NT2/D1 (cell line): ENCODE measurements around the gene ZNF169.
"Not testable (repeated sequence)": the region's sequence is repeated elsewhere in the genome, so short reads cannot be mapped to it uniquely, and the experiment has no call there.

Experiments used
- DNase-seq: peaks from one replicate; pipeline ENCODE4 v3.0.0-alpha.2; 2011; ENCODE audit warnings: low read depth, low spot score
- H3K27me3 ChIP-seq: 2 replicates; pipeline ENCODE4 v1.6.0; 2011; ENCODE audit warnings: mild to moderate bottlenecking; ENCODE audit not compliant: insufficient read length, insufficient read depth
- H3K36me3 ChIP-seq: 2 replicates; pipeline ENCODE4 v1.6.1; 2011; ENCODE audit warnings: mild to moderate bottlenecking, low read length, mixed read lengths; ENCODE audit not compliant: insufficient read depth, insufficient read length
- H3K4me1 ChIP-seq: 2 replicates; pipeline ENCODE4 v1.5.1; 2011; ENCODE audit not compliant: insufficient read depth, insufficient read length
- H3K4me3 ChIP-seq: 2 replicates; pipeline ENCODE4 v1.5.1; 2011; ENCODE audit warnings: low read depth; ENCODE audit not compliant: insufficient read length
- H3K9ac ChIP-seq: 2 replicates; pipeline ENCODE4 v1.6.0; 2011; ENCODE audit warnings: low read depth; ENCODE audit not compliant: insufficient read length
- H3K9me3 ChIP-seq: 2 replicates; pipeline ENCODE4 v1.5.1; 2011; ENCODE audit warnings: mild to moderate bottlenecking, low read length; ENCODE audit not compliant: insufficient read depth
- SUZ12 ChIP-seq: IDR thresholded peaks from 2 replicates; pipeline ENCODE4 v1.6.1; 2011; ENCODE audit not compliant: insufficient read length, insufficient read depth; ENCODE audit errors: extremely low read depth
- YY1 ChIP-seq: IDR thresholded peaks from 2 replicates; pipeline ENCODE4 v1.6.1; 2011; ENCODE audit not compliant: insufficient read length, insufficient read depth
- ZNF274 ChIP-seq: IDR thresholded peaks from 2 replicates; pipeline ENCODE4 v1.6.1; 2011; ENCODE audit warnings: mild to moderate bottlenecking, low read depth, low read length

The ZNF169 gene

DNA sequence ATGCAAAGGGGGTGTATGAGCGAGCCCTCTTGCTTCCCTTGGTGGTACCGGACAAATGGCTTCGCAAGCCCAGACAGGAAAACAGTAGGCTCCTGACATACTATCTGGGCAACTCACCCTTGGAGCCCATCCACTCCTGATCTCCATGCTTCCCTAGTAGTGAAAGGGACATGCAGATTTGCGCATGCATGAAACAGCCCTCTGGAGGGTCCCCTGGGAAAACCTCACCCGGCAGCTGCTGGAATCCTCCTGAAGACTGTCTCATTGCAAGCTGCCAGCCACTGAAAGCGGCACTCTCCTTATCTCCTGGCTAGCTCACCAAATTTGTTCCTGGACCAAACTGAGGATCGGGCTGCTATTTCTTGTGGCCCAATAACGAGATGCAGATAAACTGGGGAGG, 10.2 kb downstream of the ZNF169 start:
- H3K9me3 ChIP-seq, result peaks cover 14% of the 10 kb centered on the region; the same call in 1 of the 2 replicates
- peaks cover 5% of the 10 kb centered on the region for H3K36me3 ChIP-seq
- no peak overlapping the region for H3K4me3 ChIP-seq
- TF ChIP-seq ZNF274, result no peak
- no peak for TF ChIP-seq SUZ12
- DNase-seq, result no peak
- no peaks in the 10 kb centered on the region for H3K4me1 ChIP-seq
- H3K27me3 ChIP-seq, result no peaks in the 10 kb centered on the region
- H3K9ac ChIP-seq, result no peak overlapping the region

GRCh38 chr9:94270009-94270408, 10.9 kb downstream of the ZNF169 start:
- H3K9me3 ChIP-seq, result peaks cover 14% of the 10 kb centered on the region; the same call in 1 of the 2 replicates
- DNase-seq, result no peak
- H3K4me3 ChIP-seq, result no peak overlapping the region
- no peak for TF ChIP-seq YY1
- TF ChIP-seq ZNF274, result no peak
- no peak for TF ChIP-seq SUZ12
- no peak overlapping the region for H3K9ac ChIP-seq
- no peaks in the 10 kb centered on the region for H3K27me3 ChIP-seq
- peaks cover 3% of the 10 kb centered on the region for H3K36me3 ChIP-seq
- no peaks in the 10 kb centered on the region for H3K4me1 ChIP-seq

- not testable (repeated sequence) for H3K9ac ChIP-seq, H3K4me3 ChIP-seq
These were observed 17.9 kb downstream of the ZNF169 start for GRCh38 chr9:94277029-94277428.

DNA sequence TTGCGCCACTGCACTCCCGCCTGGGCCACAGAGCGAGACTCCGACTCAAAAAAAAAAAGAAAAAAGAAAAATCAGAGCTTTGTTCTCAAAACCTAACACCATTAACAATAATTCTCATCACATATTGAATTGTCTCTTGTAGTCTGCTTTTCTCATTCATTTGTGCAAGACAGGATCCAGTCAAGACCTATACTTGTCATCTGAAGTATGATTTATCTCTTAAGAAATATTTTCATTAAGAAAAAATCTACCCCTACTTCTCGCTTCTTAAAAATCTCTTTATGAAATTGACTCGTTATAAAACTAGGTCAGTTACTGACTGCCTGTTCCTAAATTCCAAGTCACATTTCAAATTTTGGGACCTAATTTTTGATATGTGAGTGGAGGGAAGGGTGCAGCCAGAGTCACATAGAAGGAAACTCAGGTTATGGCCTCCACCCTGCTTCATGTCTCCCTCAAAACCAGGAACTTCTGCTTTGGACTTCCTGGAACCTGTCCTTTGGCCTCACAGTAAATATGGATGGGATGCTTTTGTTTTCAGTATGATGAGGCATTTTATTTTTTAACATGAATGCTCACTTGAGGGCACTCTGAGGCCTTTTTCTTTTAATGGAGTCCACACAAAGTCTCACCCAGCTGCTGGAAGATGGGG, 18.9 kb downstream of the ZNF169 start:
- no peaks in the 10 kb centered on the region for H3K27me3 ChIP-seq
- H3K36me3 ChIP-seq, result peaks cover 25% of the 10 kb centered on the region
- H3K4me1 ChIP-seq, result no peaks in the 10 kb centered on the region
- TF ChIP-seq YY1 (no peak), SUZ12 (no peak), ZNF274 (no peak)
- H3K9ac ChIP-seq, result no peak overlapping the region
- DNase-seq, result no peak
- no peak overlapping the region for H3K4me3 ChIP-seq
- peaks cover 29% of the 10 kb centered on the region for H3K9me3 ChIP-seq

More at GRCh38 chr9:94277029-94277428, 17.9 kb downstream of the ZNF169 start:
- not testable (repeated sequence) for DNase-seq, H3K27me3 ChIP-seq, H3K4me1 ChIP-seq
- Histone ChIP-seq H3K9me3 (peaks cover 29% of the 10 kb centered on the region), H3K36me3 (peaks cover 25% of the 10 kb centered on the region)

DNA sequence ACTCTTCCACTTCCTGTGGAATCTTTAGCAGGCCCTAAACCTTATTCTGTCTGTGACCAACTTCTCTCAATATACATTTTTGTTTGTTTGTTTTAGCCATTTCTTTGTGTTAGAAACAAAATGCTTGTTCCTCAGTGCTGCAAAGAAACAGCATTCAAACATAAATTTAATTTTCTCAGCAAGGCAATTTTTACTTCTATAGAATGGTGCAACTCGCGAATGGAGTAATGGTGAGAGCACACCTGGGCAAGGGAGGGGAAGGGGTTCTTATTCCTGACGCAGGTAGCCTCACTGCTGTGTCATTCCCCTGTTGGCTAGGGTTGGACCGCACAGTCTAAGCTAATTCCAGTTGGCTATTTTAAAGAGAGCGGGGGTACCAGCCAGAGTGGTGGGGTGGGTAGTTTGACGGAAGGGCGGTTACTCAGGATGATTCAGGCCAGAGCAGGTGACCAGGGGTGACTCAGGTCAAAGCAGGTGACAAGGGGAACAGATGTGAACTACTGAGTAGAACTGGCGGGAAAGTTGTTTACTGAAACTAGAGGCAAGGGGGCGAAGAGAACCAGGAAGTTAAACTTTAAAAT, 21.4 kb downstream of the ZNF169 start:
- no peak for TF ChIP-seq SUZ12
- TF ChIP-seq YY1, result no peak
- TF ChIP-seq ZNF274, result no peak
- DNase-seq, result no peak
- no peaks in the 10 kb centered on the region for H3K4me1 ChIP-seq
- H3K9me3 ChIP-seq, result peaks cover 29% of the 10 kb centered on the region
- H3K27me3 ChIP-seq, result no peaks in the 10 kb centered on the region
- H3K9ac ChIP-seq, result no peak overlapping the region
- H3K4me3 ChIP-seq, result no peak overlapping the region
- peaks cover 25% of the 10 kb centered on the region for H3K36me3 ChIP-seq

DNA sequence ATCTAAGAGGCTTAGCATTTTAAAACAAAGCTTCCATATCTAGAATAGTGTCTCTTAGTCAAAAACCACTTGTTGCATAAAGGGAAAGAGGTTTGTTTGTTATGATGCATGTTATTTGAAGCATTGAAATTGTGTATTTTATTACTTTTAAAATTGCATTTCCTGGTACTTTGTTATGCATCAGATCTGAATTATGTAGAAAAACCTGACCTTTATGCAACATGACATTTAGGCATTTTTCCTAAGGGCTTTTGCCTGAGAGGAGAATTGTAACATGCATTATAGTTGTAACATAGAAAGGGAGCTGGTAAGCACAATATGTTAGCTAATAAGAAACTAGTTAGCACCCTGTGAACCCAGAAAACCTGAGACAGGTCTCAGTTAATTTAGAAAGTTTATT, 22.0 kb downstream of the ZNF169 start:
- DNase-seq, result no peak
- H3K36me3 ChIP-seq, result peaks cover 25% of the 10 kb centered on the region
- H3K4me1 ChIP-seq, result no peaks in the 10 kb centered on the region
- TF ChIP-seq YY1 (no peak), ZNF274 (no peak), SUZ12 (no peak)
- no peak overlapping the region for H3K4me3 ChIP-seq
- H3K9me3 ChIP-seq, result peaks cover 29% of the 10 kb centered on the region
- H3K27me3 ChIP-seq, result no peaks in the 10 kb centered on the region
- no peak overlapping the region for H3K9ac ChIP-seq

GRCh38 chr9:94286116-94286515, 27.0 kb downstream of the ZNF169 start:
- H3K27me3 ChIP-seq, result no peaks in the 10 kb centered on the region
- no peaks in the 10 kb centered on the region for H3K4me1 ChIP-seq
- no peak for TF ChIP-seq YY1
- no peak for TF ChIP-seq ZNF274
- no peak for TF ChIP-seq SUZ12
- no peak overlapping the region for H3K4me3 ChIP-seq
- H3K36me3 ChIP-seq, result peaks cover 12% of the 10 kb centered on the region
- no peak overlapping the region for H3K9ac ChIP-seq
- DNase-seq, result no peak
- H3K9me3 ChIP-seq, result 0 out of 2 replicates have a peak, but pooled peaks cover 4% of the 10 kb centered on the region

GRCh38 chr9:94287877-94288513, 28.9 kb downstream of the ZNF169 start:
- no peaks in the 10 kb centered on the region for H3K9me3 ChIP-seq
- no peak for TF ChIP-seq SUZ12
- TF ChIP-seq YY1, result no peak
- TF ChIP-seq ZNF274, result no peak
- no peaks in the 10 kb centered on the region for H3K27me3 ChIP-seq
- DNase-seq, result no peak
- no peak overlapping the region for H3K9ac ChIP-seq
- no peaks in the 10 kb centered on the region for H3K4me1 ChIP-seq
- H3K4me3 ChIP-seq, result no peak overlapping the region
- peaks cover 20% of the 10 kb centered on the region for H3K36me3 ChIP-seq
